OCI-LY7 (cell line): ENCODE data around the gene ARMH1. TPM values are rescaled to one million over a fixed set of nuclear protein-coding genes. Genes with fewer than 3 reads are reported as not detected.

Experiments used
- BruUV-seq: library from RNA; stranded (reverse); fragments of 400-500 nt; replicated peaks from 2 replicates; lab custom pipeline; 2021; lab: Mats Ljungman, UMichigan
- CTCF ChIA-PET: fragments of 300-600 bp; sonication (Branson Sonifier 250); formaldehyde crosslinking; loops from one replicate; lab custom pipeline; 2022; ENCODE audit warnings: antibody characterized with exemption; ENCODE audit not compliant: unreplicated experiment; lab: Charles Lee
- POLR2A ChIA-PET: fragments of 300-600 bp; sonication (Branson Sonifier 250); formaldehyde crosslinking; loops from one replicate; lab custom pipeline; 2022; ENCODE audit warnings: antibody characterized with exemption; lab: Charles Lee
- DNase-seq: peaks from one replicate; pipeline ENCODE4 v3.0.0-alpha.2; 2015; ENCODE audit warnings: low spot score
- H2AFZ ChIP-seq: fragments of 200-600 bp; sonication (generic), shearing (Covaris generic); 2 replicates; pipeline ENCODE4 v1.6.1; 2014; ENCODE audit warnings: mild to moderate bottlenecking, antibody characterized with exemption, low read length, moderate library complexity
- H3K27ac ChIP-seq: fragments of 200-600 bp; sonication (generic); 2 replicates; pipeline ENCODE4 v1.5.1; 2014; ENCODE audit warnings: mixed run types, low read depth, mild to moderate bottlenecking, moderate library complexity, low read length, inconsistent platforms; ENCODE audit not compliant: poor library complexity, severe bottlenecking
- H3K36me3 ChIP-seq: fragments of 200-600 bp; sonication (generic); 2 replicates; pipeline ENCODE4 v1.6.1; 2014; ENCODE audit warnings: mild to moderate bottlenecking, antibody characterized with exemption, low read length, moderate library complexity, mixed read lengths; ENCODE audit not compliant: insufficient read depth
- H3K4me1 ChIP-seq: fragments of 200-600 bp; sonication (generic); 2 replicates; pipeline ENCODE4 v1.5.1; 2014; ENCODE audit warnings: mild to moderate bottlenecking, low read length; ENCODE audit not compliant: insufficient read depth, poor library complexity, severe bottlenecking
- H3K4me2 ChIP-seq: fragments of 200-600 bp; sonication (generic); 2 replicates; pipeline ENCODE4 v1.6.1; 2014; ENCODE audit warnings: mild to moderate bottlenecking, low read length
- H3K4me3 ChIP-seq: fragments of 200-600 bp; sonication (generic); 2 replicates; pipeline ENCODE4 v1.5.1; 2014; ENCODE audit warnings: mild to moderate bottlenecking, low read depth, low read length; ENCODE audit not compliant: poor library complexity, severe bottlenecking
- H3K79me2 ChIP-seq: fragments of 200-600 bp; sonication (generic); 2 replicates; pipeline ENCODE4 v1.6.1; 2016; ENCODE audit warnings: low read depth, mild to moderate bottlenecking, low read length, moderate library complexity, mixed read lengths; ENCODE audit not compliant: insufficient read depth
- H3K9me2 ChIP-seq: fragments of 200-600 bp; sonication (generic); 2 replicates; pipeline ENCODE4 v1.6.1; 2016; ENCODE audit warnings: mild to moderate bottlenecking, low read length, mixed read lengths; ENCODE audit not compliant: insufficient read depth
- H3K9me3 ChIP-seq: fragments of 200-600 bp; sonication (generic); 2 replicates; pipeline ENCODE4 v1.6.1; 2014; ENCODE audit warnings: mild to moderate bottlenecking, mixed run types, low read length, mixed read lengths
- H4K20me1 ChIP-seq: fragments of 200-600 bp; sonication (generic); 2 replicates; pipeline ENCODE4 v1.6.1; 2014; ENCODE audit warnings: mild to moderate bottlenecking, antibody characterized with exemption, low read length, moderate library complexity, mixed read lengths; ENCODE audit not compliant: insufficient read depth
- EZH2phosphoT487 ChIP-seq: fragments of 200-600 bp; sonication (generic); IDR thresholded peaks from 2 replicates; pipeline ENCODE4 v1.6.1; 2018; ENCODE audit warnings: low read depth, borderline replicate concordance, mild to moderate bottlenecking, mixed run types, antibody characterized with exemption, low read length, moderate library complexity, mixed read lengths
- intact Hi-C: fragments of 100-400 bp; cut with micrococcal nuclease; formaldehyde crosslinking; loops from one replicate; pipeline ENCODE4 v1.10.0; 2022; ENCODE audit not compliant: unreplicated experiment
- total RNA-seq, 2 experiments: library from RNA; depleted of rRNA in 1 of 2; stranded (reverse); fragments of >200 nt in 1 of 2; shearing (Covaris generic) in 1 of 2; gene quantifications; 2 replicates each; pipeline ENCODE4 v1.2.3, GENCODE V29; 2014 to 2022
- TF ChIP-seq, protein P1 (sequence below): fragments of 200-600 bp; sonication (generic); conservative IDR thresholded peaks from 2 replicates; pipeline ENCODE4 v1.5.1; 2014; ENCODE audit warnings: mild to moderate bottlenecking, antibody characterized with exemption, low read length, moderate library complexity, mixed read lengths

ARMH1 gene
- total RNA-seq, 2 experiments from 2014 or later, result 7.8 to 8.9 TPM

DNA sequence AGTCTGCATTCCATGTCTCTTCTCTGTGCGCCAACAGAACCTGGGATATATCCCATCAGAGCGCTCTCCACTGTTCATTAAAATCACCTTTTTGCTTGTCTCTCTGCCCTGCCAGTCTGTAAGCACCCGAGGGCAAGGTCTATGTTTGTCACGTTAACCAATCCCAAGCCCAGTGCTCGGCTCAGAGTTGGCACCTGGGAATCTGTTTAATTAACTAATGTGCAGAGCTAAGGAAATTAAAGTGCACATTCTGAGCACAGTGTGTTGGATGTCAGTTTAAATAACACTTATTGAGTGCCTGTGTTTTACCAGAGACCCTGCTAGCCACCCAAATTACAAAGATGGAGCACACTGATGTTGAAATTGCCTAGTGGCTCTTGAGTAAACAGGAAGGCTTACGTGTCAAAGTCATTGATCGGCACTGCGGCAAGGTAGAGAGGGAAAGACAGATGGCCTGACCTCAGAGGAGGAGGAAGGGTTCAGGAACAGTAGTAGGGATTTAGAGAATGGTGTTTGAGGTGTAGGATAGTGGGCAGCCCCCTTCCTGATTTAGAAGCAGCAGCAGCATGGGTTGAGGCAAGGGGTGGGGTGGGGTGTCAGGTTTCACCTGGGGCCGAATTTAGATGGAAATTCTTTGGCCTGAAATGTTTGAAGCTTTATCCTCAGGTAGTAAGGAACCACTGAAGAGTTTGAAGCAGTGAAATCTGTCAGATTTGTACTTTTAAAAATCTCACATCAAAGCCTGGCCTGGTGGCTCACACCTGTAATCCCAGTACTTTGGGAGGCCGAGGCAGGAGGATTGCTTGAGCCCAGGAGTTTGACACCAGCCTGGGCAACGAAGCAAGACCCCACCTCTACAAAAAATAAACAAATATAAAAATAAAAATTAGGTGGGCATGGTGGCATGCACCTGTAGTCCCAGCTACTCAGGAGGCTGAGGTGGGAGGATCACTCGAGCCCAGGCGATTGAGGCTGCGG lies 7.7 kb downstream of the ARMH1 start:
- Histone ChIP-seq H3K79me2 (no peaks in the 10 kb centered on the region), H3K4me3 (no peak overlapping the region), H3K9me2 (no peaks in the 10 kb centered on the region), H3K36me3 (no peaks in the 10 kb centered on the region), H2AFZ (no peak overlapping the region), H4K20me1 (no peaks in the 10 kb centered on the region), H3K4me1 (peaks cover 23% of the 10 kb centered on the region), H3K4me2 (no peak overlapping the region), H3K9me3 (no peaks in the 10 kb centered on the region), H3K27ac (no peak overlapping the region)
- DNase-seq, result no peak
- ChIA-PET POLR2A (interaction anchor here (0.6 to 1.5 kb wide), 2 partner anchors 32 to 129 kb away, joined by 3 to 5 read pairs; no protein-coding TSS in a partner anchor), CTCF (interaction anchor here (0.6 kb wide), 1 partner anchor 292 kb away, joined by 3 read pairs; no protein-coding TSS in a partner anchor)
- TF ChIP-seq, protein P1, sequence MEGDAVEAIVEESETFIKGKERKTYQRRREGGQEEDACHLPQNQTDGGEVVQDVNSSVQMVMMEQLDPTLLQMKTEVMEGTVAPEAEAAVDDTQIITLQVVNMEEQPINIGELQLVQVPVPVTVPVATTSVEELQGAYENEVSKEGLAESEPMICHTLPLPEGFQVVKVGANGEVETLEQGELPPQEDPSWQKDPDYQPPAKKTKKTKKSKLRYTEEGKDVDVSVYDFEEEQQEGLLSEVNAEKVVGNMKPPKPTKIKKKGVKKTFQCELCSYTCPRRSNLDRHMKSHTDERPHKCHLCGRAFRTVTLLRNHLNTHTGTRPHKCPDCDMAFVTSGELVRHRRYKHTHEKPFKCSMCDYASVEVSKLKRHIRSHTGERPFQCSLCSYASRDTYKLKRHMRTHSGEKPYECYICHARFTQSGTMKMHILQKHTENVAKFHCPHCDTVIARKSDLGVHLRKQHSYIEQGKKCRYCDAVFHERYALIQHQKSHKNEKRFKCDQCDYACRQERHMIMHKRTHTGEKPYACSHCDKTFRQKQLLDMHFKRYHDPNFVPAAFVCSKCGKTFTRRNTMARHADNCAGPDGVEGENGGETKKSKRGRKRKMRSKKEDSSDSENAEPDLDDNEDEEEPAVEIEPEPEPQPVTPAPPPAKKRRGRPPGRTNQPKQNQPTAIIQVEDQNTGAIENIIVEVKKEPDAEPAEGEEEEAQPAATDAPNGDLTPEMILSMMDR, result no peak
- TF ChIP-seq EZH2phosphoT487, result no peak
- no TSS peak for BruUV-seq
- intact Hi-C loops, result no loop called here

DNA sequence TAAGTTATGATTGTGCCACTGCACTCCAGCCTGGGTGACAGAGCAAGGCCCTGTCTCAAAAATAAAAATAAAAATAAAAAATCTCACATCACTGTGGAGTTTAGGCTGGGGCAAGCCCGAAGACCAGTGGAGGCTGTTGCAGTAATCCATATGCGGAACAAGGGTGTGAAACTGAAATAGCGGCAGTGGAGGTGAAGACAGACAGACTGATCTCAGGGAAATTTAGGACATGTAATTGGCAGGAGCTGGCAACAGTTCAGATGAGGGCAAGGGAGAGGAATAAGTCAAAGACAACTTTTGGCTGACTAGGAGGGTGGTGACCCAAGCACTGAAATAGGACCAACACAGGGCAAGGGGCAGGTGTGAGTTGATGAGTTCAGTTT lies 8.4 kb downstream of the ARMH1 start:
- Histone ChIP-seq H3K36me3 (no peaks in the 10 kb centered on the region), H3K79me2 (no peaks in the 10 kb centered on the region), H3K4me1 (peaks cover 16% of the 10 kb centered on the region), H2AFZ (no peak overlapping the region), H3K27ac (no peak overlapping the region), H3K4me2 (no peak overlapping the region), H3K9me3 (no peaks in the 10 kb centered on the region), H3K9me2 (no peaks in the 10 kb centered on the region), H3K4me3 (no peak overlapping the region), H4K20me1 (no peaks in the 10 kb centered on the region)
- intact Hi-C loops, result no loop called here
- ChIA-PET POLR2A (interaction anchor here (1.5 kb wide), 1 partner anchor 31 kb away, joined by 5 read pairs; no protein-coding TSS in a partner anchor), CTCF (no interaction called here)
- BruUV-seq, result no TSS peak
- no peak for TF ChIP-seq EZH2phosphoT487
- TF ChIP-seq, protein P1, result no peak
- DNase-seq, result no peak
